ENCODE data around the gene SUCLG2. TPM values are rescaled to one million over a fixed set of nuclear protein-coding genes. Genes with fewer than 3 reads are reported as not detected.

Gene SUCLG2
- total and polyA plus RNA-seq, 9 of the 15 experiments (the other 6 are each of a cell fraction or from before 2014, with no cell fraction given), result 10.1 to 41.4 (median 29.0) TPM

GRCh38 chr3:67383379-67383778, 271.0 kb downstream of the SUCLG2 start (continued):
- TF ChIP-seq CREB5 (CRISPR knock-in tag; IDR thresholded peaks at IDR 0.05), result no peak

- BruUV-seq (replicated peaks), result no TSS peak
- POLR2A ChIA-PET, result interaction anchor here (0.7 kb wide), 1 partner anchor 41 kb away, joined by 4 read pairs; no protein-coding TSS in a partner anchor
- ATAC-seq, result no peak
- H3K4me2 ChIP-seq (ENCODE audit: insufficient read depth, low read length), result no peak overlapping the region
- no peak for FAIRE-seq
- no peaks in the 10 kb centered on the region for H3K36me3 ChIP-seq (ENCODE audit: control insufficient read depth, insufficient read depth, low read length)
- CTCF ChIA-PET (ENCODE audit: low intra/inter-chr PET ratio), result interaction anchor here (1.6 to 2.1 kb wide), 2 partner anchors 275 to 408 kb away, joined by 6 to 8 read pairs; no protein-coding TSS in a partner anchor
- intact Hi-C loops (cut with micrococcal nuclease) (loop anchor here (5.0 kb wide), 1 partner anchor 1495 kb away; no protein-coding TSS in a partner anchor), in situ Hi-C loops (cut with MboI) (no loop called here)
- no peak overlapping the region for H3K9ac ChIP-seq (ENCODE audit: insufficient read depth in 1 of 2, low read depth in 2 of 2, low read length in 2 of 2)
- no peaks in the 10 kb centered on the region for H3K79me2 ChIP-seq (ENCODE audit: control insufficient read depth, insufficient read depth, low read length)
- no peak for DNase-seq (ENCODE audit: extremely low read depth in 1 of 4, low spot score in 3 of 4)
- H2AFZ ChIP-seq (ENCODE audit: low read depth, low read length), result no peak overlapping the region
- no peak overlapping the region for H3K4me3 ChIP-seq
- no peaks in the 10 kb centered on the region for H3K27me3 ChIP-seq (ENCODE audit: control insufficient read depth in 2 of 2, insufficient read depth in 2 of 2, low read length in 2 of 2)
- no peaks in the 10 kb centered on the region for H3K9me3 ChIP-seq (replicated peaks; ENCODE audit: control insufficient read depth, insufficient read depth, low read depth, low read length)
- 40% methylated on average over 3 of the region's 4 CpGs for WGBS (ENCODE audit: insufficient coverage, low coverage, missing lambda C conversion rate)
- H4K20me1 ChIP-seq (replicated peaks; ENCODE audit: control insufficient read depth, insufficient read depth, low read length), result no peaks in the 10 kb centered on the region; the same call in 1 of the 2 replicates
- no peak overlapping the region for H3K27ac ChIP-seq (ENCODE audit: extremely low read depth, low read depth, low read length)
- H3K4me1 ChIP-seq (replicated peaks in 1 of 2; ENCODE audit: control insufficient read depth in 2 of 2, insufficient read depth in 2 of 2, low read length in 2 of 2), result no peaks in the 10 kb centered on the region; a peak in 1 of 5 replicates
- TF ChIP-seq NFXL1 (CRISPR knock-in tag; IDR thresholded peaks at IDR 0.05) (no peak), CBFA2T3 (IDR thresholded peaks at IDR 0.05) (no peak)
- no peaks in the 10 kb centered on the region for H3K9me1 ChIP-seq (ENCODE audit: control insufficient read depth, insufficient read depth, low read length)
Measured at GRCh38 chr3:67382536-67382935, 271.9 kb downstream of the SUCLG2 start.

Measured in K562 (cell line).